Mesothelial cell of epicardium (in vitro differentiated cells): ENCODE measurements around the gene ATP6V0B. TPM values are rescaled to one million over a fixed set of nuclear protein-coding genes. Genes with fewer than 3 reads are reported as not detected.

Source experiments
- DNase-seq, 2 experiments: peaks; one replicate each; pipeline ENCODE4 v3.0.0; 2021; ENCODE audit warnings: low spot score in 2 of 2; ENCODE audit not compliant: unreplicated experiment in 2 of 2
- H3K27ac Mint-ChIP-seq: 2 replicates; pipeline ENCODE4 v1.8.0; 2021; ENCODE audit warnings: mixed read lengths
- H3K27me3 Mint-ChIP-seq: 2 replicates; pipeline ENCODE4 v1.8.0; 2021; ENCODE audit warnings: low read depth, mixed read lengths
- H3K36me3 Mint-ChIP-seq: 2 replicates; pipeline ENCODE4 v1.8.0; 2021; ENCODE audit warnings: mixed read lengths
- H3K4me1 Mint-ChIP-seq: 2 replicates; pipeline ENCODE4 v1.8.0; 2021; ENCODE audit warnings: mixed read lengths
- H3K4me3 Mint-ChIP-seq: 2 replicates; pipeline ENCODE4 v1.8.0; 2021; ENCODE audit warnings: mild to moderate bottlenecking, moderate library complexity, mixed read lengths
- H3K9me3 Mint-ChIP-seq: 2 replicates; pipeline ENCODE4 v1.8.0; 2021; ENCODE audit warnings: mixed read lengths
- CTCF ChIP-seq: fragments of 200-600 bp; sonication (generic); IDR thresholded peaks from one replicate; pipeline ENCODE4 v1.5.0; 2021; ENCODE audit warnings: antibody characterized with exemption; ENCODE audit not compliant: unreplicated experiment
- total RNA-seq: library from RNA; stranded (reverse); gene quantifications from 3 replicates; pipeline ENCODE4 v1.2.1, GENCODE V29; 2021

ATP6V0B gene
- total RNA-seq, 1 donor from 2014 or later: 72.8 TPM

DNA sequence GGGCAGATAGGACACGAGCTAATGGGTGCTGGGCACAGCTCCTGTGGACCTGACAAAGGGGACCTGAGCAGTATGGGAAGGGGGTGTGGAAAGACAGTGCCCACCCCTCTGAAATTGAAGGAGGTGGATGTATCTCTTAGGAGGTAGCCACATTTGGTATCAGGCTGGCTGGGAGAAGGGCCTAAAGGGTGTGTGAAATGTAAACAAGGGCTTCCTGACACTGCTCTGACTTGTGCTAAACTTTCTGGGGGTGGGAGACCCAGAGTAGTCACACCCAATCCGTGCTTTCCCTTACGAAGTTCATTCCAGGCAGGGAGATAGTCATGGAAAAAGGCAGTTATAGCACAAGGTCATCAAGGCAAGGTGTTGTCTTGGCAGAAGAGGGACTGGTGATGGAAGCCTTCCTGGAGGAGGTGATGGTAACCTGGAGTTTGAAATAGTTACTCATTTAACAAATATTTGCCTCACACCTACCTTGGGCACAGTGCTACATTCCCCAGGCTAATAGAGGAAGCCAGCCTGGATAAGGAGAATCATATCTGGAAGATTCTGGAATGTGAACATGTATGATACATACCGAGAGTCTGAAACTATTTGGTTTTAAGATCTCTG, 11.3 kb downstream of the ATP6V0B start:
- Mint-ChIP-seq H3K27me3 (no peaks in the 10 kb centered on the region), H3K27ac (peak overlapping the region; percentile 47)
- TF ChIP-seq CTCF: no peak

DNA sequence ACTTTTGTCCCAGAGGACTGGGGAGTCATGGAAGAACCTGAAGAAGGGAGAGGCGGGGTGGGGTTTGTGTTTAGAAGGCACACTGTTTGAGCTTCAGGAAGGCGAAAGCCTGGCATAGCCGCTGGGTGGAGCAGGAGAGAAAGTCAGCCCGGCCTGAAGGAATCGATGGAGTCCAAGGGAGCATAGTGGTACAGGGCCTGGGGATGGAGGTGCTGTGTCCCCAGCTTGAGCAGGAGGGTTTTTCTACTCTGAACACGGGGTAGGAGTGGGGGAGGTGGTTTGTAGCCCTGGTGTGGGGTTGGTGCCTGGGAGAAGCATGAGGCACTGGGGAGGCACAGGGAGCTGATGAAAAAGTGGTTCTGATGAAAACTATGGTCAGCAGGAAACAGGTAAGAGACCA, 12.0 kb downstream of the ATP6V0B start:
- no peak for DNase-seq
- no peak overlapping the region for H3K4me3 Mint-ChIP-seq
- peaks cover 13% of the 10 kb centered on the region for H3K36me3 Mint-ChIP-seq
- peak overlapping the region; percentile 47 for H3K27ac Mint-ChIP-seq
- no peaks in the 10 kb centered on the region for H3K27me3 Mint-ChIP-seq
- no peak for TF ChIP-seq CTCF
- peaks cover 3% of the 10 kb centered on the region for H3K4me1 Mint-ChIP-seq
- no peaks in the 10 kb centered on the region for H3K9me3 Mint-ChIP-seq

More for the DNA sequence above, 11.3 kb downstream of the ATP6V0B start:
- Mint-ChIP-seq H3K36me3 (peaks cover 13% of the 10 kb centered on the region), H3K4me3 (no peak overlapping the region), H3K9me3 (no peaks in the 10 kb centered on the region), H3K4me1 (peaks cover 3% of the 10 kb centered on the region)
- no peak for DNase-seq

DNA sequence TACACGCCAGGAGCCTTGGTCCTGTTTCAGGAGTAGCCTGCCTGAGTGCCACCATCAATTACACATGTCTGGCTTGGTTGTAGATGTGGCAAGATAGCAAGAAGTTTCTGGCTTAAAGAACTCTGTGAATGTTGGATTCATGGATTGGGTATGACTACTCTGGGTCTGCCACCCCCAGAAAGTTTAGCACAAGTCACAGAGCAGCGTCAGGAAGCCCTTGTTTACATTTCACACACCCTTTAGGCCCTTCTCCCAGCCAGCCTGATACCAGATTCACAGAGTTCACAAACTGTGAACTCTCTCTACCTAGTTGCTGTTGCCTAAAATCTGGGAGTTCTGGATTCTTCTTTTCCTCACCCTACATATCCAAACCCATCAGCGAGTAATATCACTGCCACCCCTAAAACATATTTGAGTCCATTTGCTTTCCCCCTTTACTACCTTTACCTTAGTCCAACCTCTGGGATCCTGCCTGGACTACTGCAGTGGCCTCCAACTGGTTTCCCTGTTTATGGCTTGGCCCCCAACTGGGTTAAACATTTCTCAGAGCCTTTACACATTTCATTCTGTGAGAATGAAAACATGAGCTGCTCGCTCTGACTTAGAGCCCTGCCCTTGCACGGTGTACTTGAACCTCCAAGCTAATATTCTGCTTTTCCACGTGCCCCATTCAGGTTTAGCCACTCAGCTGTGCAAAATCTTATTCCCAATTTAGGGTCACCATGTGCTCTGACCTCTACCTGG, 12.6 kb downstream of the ATP6V0B start:
- Mint-ChIP-seq H3K27me3 (no peaks in the 10 kb centered on the region), H3K9me3 (no peaks in the 10 kb centered on the region), H3K4me3 (no peak overlapping the region), H3K36me3 (peaks cover 13% of the 10 kb centered on the region), H3K27ac (peak overlapping the region; percentile 11), H3K4me1 (peaks cover 6% of the 10 kb centered on the region)
- no peak for DNase-seq
- TF ChIP-seq CTCF: no peak

- no peak for DNase-seq
- H3K36me3 Mint-ChIP-seq: peaks cover 4% of the 10 kb centered on the region
- peaks cover 12% of the 10 kb centered on the region for H3K4me1 Mint-ChIP-seq
- no peaks in the 10 kb centered on the region for H3K27me3 Mint-ChIP-seq
- no peak for TF ChIP-seq CTCF
- peak overlapping the region; percentile 85 for H3K4me3 Mint-ChIP-seq
- no peak overlapping the region for H3K27ac Mint-ChIP-seq
- H3K9me3 Mint-ChIP-seq: no peaks in the 10 kb centered on the region
These were observed 15.8 kb downstream of the ATP6V0B start for GRCh38 chr1:43990271-43991199.

- H3K4me1 Mint-ChIP-seq: peaks cover 12% of the 10 kb centered on the region
- peaks cover 2% of the 10 kb centered on the region for H3K36me3 Mint-ChIP-seq
- H3K27me3 Mint-ChIP-seq: no peaks in the 10 kb centered on the region
- TF ChIP-seq CTCF: no peak
- DNase-seq: no peak
- H3K27ac Mint-ChIP-seq: peak overlapping the region; percentile 90
- peak overlapping the region; percentile 85 for H3K4me3 Mint-ChIP-seq
- no peaks in the 10 kb centered on the region for H3K9me3 Mint-ChIP-seq
These were observed 16.4 kb downstream of the ATP6V0B start for GRCh38 chr1:43991200-43991475.
